ENCODE data around the gene HDAC6.
"Not testable (repeated sequence)": the region's sequence is repeated elsewhere in the genome, so short reads cannot be mapped to it uniquely, and the experiment has no call there.

Gene HDAC6

DNA sequence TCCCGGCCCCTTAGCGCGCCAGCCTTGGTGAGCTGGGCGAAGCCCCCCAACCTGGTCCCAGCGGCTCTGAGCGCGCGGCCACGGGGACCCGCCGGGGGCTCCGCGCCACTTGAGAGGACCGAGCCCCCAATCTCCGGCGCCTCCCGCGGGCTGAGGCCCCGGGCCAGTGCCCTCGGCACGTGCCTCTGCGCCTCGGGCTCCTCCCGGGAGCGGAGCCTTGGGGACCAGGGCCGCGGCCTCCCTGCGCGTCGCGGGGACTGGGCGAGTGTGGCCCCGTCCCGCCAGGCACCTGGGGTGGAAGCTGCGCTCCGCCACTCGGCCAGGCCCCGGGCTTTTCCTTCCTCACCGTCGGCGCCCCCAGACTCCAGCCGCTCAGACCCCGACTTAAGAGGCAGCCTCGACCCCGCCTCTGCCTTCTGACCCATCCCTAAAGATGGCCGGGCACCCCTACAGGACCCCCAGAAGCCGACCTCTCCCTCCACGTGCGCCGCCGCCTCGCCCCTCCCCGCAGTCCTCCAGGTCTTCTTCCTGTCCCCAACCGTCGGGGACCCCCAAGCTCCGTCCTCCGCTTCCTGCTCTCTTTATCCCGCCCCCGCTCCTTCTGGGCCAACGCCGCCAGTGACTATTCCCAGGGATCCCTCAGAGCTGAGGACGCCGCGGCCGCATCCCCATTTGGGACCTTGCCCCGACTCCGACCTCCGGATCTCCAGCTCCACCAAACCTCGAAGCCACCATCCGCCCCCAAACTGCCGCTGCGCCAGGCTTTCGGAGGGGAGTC is 25.2 kb downstream of the HDAC6 start:
- no peak for DNase-seq

DNA sequence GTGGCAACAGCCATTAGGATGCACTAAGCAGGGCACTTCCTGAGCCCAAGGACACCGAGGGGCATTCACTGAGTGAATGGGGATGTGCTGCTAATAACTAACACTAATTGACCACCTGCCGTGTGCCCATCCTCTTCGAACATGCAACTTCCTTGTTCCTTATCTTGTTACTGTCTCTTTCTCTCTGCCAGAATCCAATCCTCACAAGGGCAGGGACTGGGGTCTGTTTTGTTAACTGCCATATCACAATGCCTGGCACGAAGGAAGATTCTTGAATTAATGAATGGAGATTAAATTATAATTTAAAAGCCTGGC is 25.7 kb downstream of the HDAC6 start:
- no peak for DNase-seq

DNA sequence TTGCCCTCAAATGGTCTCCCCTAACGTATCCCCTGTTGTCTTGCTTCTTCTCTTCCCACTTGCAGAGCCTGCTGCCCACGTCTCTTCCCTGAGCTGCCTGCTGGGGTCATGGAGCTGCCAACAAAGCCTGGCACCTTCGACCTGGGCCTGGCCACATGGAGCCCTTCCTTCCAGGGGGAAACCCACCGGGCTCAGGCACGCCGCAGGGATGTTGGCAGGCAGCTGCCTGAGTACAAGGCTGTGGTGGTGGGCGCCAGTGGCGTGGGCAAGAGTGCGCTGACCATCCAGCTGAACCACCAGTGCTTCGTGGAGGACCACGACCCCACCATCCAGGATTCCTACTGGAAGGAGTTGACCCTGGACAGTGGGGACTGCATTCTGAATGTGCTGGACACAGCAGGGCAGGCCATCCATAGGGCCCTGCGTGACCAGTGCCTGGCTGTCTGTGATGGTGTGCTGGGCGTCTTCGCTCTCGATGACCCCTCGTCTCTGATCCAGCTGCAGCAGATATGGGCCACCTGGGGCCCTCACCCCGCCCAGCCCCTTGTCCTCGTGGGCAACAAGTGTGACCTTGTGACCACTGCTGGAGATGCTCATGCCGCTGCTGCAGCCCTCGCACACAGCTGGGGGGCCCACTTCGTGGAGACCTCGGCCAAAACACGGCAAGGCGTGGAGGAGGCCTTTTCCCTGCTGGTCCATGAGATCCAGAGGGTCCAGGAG is 27.3 kb downstream of the HDAC6 start:
- no peak for DNase-seq

DNA sequence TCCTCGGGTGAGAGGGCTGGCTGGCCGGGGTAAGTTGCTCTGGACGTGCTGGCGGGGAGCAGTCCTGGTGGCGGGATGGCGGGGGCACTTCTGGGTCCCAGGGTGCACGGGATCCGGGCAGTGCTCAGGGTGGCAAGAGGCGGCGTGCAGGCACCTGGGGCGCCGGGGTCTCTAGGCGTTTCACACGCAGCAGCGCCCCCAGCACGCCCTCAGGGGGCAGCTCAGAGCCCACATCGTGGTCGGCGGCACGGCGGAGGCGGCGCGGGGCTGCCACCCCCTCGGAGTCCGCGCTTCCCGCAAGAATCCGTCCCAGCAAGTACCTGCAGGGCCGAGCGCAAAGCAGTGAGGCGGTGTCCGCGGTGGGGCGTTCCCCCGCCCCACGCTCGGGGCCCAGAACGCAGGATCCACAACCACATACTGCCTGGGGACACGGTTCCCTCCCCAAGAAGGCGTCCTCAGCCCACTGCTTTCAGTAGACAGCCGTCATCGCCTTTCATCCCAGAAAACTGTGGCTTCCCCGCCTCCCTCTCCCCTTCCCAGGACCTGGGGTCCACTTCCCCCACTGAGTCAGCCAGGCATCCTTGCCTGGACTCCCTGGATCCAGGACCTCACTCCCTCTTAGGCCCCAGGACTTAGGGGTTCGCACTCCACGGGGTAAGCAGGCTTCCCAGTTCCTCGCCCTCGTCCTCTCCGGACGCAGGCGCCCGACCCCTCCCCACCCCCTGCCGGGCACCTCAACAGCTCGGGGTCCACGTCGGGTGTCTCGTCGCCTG is 29.5 kb downstream of the HDAC6 start:
- no peak for DNase-seq

DNA sequence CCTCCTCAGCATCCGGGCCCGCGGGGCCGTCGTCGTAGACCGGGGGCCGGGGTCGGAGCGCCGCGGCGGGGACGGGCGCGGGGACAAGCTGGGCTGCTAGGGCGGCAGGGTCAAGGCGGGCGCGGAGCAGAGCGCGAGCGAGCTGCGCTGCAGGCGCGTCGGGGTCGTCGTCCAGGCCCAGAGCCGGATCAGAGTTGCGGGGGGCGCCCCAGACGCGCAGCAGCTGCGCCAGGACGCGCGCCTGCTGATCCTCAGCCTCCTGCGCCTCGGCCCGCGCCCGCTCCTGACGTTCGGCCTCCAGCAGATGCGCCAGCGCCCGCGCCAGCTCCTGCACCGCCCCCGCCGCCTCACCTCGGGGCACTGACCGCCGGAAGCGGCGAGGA is 30.0 kb downstream of the HDAC6 start:
- DNase-seq, result no peak

DNA sequence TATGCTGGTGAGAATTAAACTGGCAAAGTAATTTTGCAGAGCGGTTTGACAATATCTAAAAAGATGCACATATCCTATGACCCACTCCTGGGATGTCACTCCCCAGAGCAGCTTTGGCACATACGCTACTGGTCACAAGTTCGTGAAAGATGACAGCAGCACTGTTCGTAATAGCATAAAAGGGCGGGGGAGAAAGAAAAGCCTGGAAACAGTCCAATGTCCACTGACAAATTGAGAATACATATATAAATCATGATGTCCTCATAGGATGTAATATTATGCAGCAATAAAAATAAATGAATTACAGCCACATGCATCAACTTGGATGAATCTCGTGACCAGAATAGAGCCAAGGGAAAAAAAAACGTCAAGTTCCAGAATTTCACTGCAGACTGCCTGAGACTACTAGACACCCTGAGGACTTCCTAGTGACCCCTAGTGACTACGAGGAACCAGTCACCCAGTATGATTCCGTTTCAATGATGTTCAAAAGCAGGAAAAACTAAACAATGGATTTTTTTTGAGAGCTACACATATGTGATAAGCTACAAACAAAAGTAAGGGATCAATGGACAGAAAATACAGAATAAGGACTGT is 31.8 kb downstream of the HDAC6 start:
- no peak for DNase-seq

DNA sequence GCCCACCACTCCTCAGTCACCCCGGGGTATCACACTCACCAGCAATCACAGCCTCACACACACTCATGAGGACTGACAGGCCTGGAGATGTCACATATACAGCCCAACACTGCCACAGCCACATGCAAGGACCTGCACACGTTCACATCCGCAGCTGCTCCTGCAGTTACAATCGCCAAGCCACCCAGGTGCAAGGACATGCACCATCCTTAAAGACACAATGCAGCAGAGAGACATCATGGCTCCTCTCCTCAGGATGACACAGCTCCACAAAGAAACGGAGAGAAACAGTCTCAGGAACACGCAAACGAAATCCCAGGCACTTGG is 32.5 kb downstream of the HDAC6 start:
- DNase-seq, result no peak

DNA sequence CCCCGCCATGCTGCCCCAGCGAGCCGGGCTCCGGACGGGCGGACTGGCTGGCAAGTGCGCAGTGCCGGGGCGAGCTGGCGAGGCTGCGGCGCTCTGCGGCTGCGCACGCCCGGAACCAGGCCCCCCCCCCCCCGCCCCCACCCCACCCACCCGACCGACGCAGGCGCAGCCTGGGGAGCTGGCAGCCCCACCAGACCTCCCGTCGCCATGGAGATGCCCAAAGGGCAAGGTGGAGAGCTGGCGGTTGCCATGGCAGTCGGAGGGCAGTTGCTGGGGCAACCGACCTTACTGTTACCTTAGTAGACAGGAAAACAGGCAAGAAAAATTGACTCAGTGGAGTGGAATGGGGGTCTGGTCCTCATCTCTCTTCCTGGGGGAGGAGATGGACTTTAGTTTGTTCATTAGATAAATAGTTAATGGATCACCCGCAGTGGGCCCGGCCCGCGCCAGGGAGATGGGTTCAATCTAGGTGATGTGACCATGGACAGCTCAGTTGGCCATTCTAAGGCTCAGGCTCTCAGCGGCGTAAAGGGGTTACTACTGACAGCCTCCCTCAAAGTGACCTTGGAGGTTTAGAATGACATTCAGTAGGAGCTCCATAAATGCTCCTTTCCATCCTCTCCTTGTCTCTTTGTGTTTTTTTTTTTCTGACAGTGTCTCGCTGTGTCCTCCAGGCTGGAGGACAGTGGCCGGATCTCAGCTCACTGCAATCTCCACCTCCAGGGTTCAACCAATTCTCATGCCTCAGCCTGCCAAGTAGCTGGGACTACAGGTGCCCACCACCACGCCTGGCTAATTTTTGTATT is 33.9 kb downstream of the HDAC6 start, which contains the start of gene PCSK1N:
TSS of gene PCSK1N (minus strand) at position 87 of the 806 bp plus-strand sequence. CDS start at position 9, 78 bp downstream.
- peak; percentile 11 for DNase-seq

DNA sequence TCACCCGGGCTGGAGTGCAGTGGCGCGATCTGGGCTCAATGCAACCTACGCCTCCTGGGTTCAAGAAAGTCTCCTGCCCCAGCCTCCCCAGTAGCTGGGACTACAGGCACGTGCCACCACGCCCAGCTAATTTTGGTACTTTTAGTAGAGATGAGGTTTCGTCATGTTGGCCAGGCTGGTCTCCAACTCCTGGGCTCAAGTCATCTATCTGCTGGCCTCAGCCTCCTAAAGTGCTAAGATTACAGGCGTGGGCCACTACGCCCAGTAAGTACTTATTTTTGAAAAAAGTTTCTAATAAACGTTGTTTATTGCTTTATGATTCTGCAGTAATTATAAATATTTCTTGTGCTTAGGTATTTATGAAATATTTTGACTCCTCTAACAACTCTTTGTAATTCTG is 37.8 kb downstream of the HDAC6 start:
- DNase-seq, result no peak

DNA sequence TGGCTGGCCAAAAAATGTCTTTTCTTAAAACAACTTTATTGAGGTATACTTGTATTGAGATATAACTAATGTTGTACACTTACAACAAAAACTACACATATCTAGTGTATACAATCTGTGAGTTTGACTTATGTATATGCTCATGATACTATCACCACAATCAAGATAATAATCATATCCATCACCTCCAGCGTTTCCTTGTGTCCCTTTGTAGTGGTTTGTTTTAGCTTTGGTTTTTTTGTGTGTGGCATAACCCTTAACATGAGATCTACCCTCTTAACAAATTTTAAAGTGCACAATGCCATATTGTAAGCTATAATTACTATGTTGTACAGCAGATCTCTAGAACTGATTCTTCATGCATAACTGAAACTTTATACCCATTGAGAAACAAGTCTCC is 47.0 kb downstream of the HDAC6 start:
- no peak for DNase-seq

DNA sequence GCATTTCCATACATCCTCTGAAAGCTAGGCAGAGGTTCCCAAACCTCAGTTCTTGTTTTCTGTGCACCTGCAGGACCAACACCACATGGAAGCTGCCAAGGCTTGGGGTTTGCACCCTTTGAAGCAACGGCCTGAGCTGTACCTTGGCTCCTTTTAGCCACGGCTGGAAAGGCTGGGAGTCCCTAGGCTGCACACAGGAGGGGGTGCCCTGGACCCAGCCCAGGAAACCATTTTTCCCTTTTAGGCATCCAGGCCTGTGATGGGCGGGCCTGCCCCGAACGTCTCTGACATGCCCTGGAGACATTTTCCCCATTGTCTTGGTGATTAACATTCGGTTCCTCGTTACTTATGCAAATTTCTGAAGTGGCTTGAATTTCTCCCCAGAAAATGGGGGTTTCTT is 51.0 kb downstream of the HDAC6 start:
- no peak for DNase-seq

DNA sequence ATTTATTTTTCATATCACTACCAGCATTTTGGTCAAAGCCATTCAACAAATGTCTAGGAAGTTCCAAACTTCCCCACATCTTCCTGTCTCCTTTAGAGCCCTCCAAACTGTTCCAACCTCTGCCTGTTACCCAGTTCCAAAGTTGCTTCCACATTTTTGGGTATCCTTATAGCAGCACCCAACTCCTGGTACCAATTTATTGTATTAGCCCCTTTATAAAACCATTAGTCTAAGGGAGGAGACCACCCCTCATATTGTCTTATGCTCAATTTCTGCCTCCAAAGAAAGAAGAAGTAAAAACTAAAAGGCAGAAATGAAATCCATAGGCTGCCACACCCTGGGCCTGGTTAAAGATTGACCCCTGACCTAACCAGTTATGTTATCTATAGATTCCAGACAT is 51.6 kb downstream of the HDAC6 start:
- not testable (repeated sequence) for DNase-seq

DNA sequence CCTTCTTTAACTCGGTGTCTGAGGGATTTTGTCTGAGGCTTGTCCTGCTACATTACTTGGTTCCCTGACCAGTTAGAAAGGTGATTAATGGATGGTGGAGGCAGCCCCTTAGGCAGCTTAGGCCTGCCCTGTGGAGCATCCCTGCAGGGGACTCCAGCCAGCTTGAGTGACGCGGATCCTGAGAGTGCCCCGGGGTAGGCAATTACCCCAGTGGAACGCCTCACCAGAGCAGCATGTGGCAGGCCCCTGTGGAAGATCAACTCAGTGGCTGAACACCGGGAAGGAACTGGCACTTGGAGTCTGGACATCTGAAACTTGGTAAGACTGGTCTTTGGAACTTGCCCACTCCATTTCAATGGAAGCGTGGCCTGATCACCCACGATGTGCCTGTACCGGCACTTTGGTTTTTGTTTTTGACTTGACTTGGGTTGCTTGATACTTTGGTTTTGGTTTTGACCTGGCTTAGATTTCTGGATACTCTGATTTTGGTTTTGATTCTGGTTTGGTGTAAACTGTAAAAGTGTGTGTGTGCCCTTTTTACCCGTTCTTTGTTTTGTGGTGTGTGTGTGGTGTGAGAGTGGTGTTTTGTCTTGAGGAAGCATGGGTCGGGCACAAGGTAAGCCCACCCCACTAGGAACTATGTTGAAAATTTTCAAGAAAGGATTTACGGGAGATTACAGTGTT is 52.4 kb downstream of the HDAC6 start:
- DNase-seq, result not testable (repeated sequence)

DNA sequence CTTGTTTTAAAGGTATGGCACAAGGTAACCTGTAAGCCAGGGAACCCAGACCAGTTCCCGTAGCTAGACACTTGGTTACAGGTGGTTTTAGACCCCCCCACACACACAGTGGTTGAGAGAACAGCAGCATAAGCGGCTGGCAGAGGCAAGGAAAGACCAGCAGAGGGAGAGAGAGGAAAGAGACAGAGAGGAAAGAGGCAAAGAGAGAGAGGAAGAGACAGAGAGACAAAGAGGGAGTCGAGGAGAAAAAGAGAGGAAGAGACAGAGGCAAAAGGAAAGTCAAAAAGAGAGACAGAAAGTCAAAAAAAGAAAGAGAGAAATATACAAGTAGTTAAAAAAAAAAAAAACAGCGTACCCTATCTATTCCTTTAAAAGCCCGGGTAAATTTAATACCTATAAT is 53.0 kb downstream of the HDAC6 start:
- no peak for DNase-seq

DNA sequence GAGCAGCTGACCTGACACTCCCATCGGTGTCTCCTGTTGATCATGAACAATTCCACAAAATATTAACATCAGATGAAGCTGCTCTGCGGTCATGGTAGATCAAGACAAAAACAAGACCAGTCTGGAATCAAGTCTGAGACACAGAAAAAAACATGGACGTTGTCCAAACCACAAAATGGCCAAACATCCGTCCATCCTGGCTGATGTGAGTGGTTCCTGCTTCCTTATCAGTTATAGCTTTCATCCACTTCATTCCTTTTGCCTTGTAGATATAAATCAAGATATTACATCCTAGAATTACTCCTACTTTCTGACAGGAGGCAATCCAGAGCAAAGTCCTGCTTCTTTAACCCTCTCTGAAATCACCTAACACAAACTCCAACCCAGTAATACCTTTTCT is 62.3 kb downstream of the HDAC6 start:
- DNase-seq, result no peak

DNA sequence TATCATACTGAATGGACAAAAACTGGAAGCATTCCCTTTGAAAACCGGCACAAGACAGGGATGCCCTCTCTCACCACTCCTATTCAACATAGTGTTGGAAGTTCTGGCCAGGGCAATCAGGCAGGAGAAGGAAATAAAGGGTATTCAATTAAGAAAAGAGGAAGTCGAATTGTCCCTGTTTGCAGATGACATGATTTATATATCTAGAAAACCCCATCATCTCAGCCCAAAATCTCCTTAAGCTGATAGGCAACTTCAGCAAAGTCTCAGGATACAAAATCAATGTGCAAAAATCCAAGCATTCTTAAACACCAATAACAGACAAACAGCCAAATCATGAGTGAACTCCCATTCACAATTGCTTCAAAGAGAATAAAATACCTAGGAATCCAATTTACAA is 70.2 kb downstream of the HDAC6 start:
- not testable (repeated sequence) for DNase-seq

Data from NCI-H1436 treated with DMSO at 0.1 percent for 48 hours (cell line).